OCI-LY1 (cell line): ENCODE results near the gene THBS3.
A peak's percentile ranks its signal among the peaks of the same experiment; 100 is the strongest.

ENCODE experiments used
- H2AFZ ChIP-seq: fragments of 200-600 bp; sonication (generic), shearing (Covaris generic); 2 replicates; pipeline ENCODE4 v1.6.0; 2014; ENCODE audit warnings: antibody characterized with exemption, mild to moderate bottlenecking, low read length
- H3F3A ChIP-seq: fragments of 200-600 bp; sonication (generic), shearing (Covaris generic); 2 replicates; pipeline ENCODE4 v1.6.0; 2014; ENCODE audit warnings: mild to moderate bottlenecking, antibody characterized with exemption, low read length, moderate library complexity; ENCODE audit not compliant: insufficient read depth
- H3K27ac ChIP-seq: fragments of 200-600 bp; sonication (generic); 2 replicates; pipeline ENCODE4 v1.5.1; 2014; ENCODE audit warnings: low read length, mixed run types, mild to moderate bottlenecking, low read depth; ENCODE audit not compliant: poor library complexity, severe bottlenecking
- H3K27me3 ChIP-seq: fragments of 200-600 bp; sonication (generic); 2 replicates; pipeline ENCODE4 v1.6.0; 2014; ENCODE audit warnings: antibody characterized with exemption, mild to moderate bottlenecking, low read length, moderate library complexity; ENCODE audit not compliant: insufficient read depth
- H3K36me3 ChIP-seq: fragments of 200-600 bp; sonication (generic); 2 replicates; pipeline ENCODE4 v1.6.1; 2014; ENCODE audit warnings: mild to moderate bottlenecking, antibody characterized with exemption, low read length, moderate library complexity, mixed read lengths; ENCODE audit not compliant: insufficient read depth
- H3K4me1 ChIP-seq: fragments of 200-600 bp; sonication (generic); 2 replicates; pipeline ENCODE4 v1.5.1; 2014; ENCODE audit warnings: mild to moderate bottlenecking, low read length, moderate library complexity; ENCODE audit not compliant: insufficient read depth, severe bottlenecking
- H3K4me2 ChIP-seq: fragments of 200-600 bp; sonication (generic), shearing (Covaris generic); 2 replicates; pipeline ENCODE4 v1.6.1; 2014; ENCODE audit warnings: low read length
- H3K4me3 ChIP-seq: fragments of 200-600 bp; sonication (generic); 2 replicates; pipeline ENCODE4 v1.5.1; 2014; ENCODE audit warnings: low read length, low read depth, mild to moderate bottlenecking, mixed read lengths; ENCODE audit not compliant: poor library complexity, severe bottlenecking
- H3K79me2 ChIP-seq: fragments of 200-600 bp; shearing (Covaris generic); 2 replicates; pipeline ENCODE4 v1.6.1; 2016; ENCODE audit warnings: mixed run types, low read length, mixed read lengths; ENCODE audit not compliant: insufficient read depth
- H3K9ac ChIP-seq: fragments of 200-600 bp; sonication (generic), shearing (Covaris generic); 2 replicates; pipeline ENCODE4 v1.6.1; 2014; ENCODE audit warnings: mild to moderate bottlenecking, low read length, mixed read lengths
- H3K9me2 ChIP-seq: fragments of 200-600 bp; sonication (generic), shearing (Covaris generic); 2 replicates; pipeline ENCODE4 v1.6.1; 2014; ENCODE audit warnings: low read depth, mild to moderate bottlenecking, low read length, mixed read lengths
- H3K9me3 ChIP-seq: fragments of 200-600 bp; shearing (Covaris generic); 2 replicates; pipeline ENCODE4 v1.6.1; 2014; ENCODE audit warnings: low read length, mixed read lengths
- H4K20me1 ChIP-seq: fragments of 200-600 bp; sonication (generic), shearing (Covaris generic); 2 replicates; pipeline ENCODE4 v1.6.0; 2016; ENCODE audit warnings: mild to moderate bottlenecking, low read length; ENCODE audit not compliant: insufficient read depth
- CTCF ChIP-seq: fragments of 200-600 bp; sonication (generic), shearing (Covaris generic); IDR thresholded peaks from 2 replicates; pipeline ENCODE4 v1.5.1; 2017; ENCODE audit warnings: mild to moderate bottlenecking, antibody characterized with exemption, low read length, moderate library complexity, mixed read lengths
- EZH2 ChIP-seq: fragments of 200-600 bp; sonication (generic), shearing (Covaris generic); IDR thresholded peaks from 2 replicates; pipeline ENCODE4 v1.8.0; 2017; ENCODE audit warnings: borderline replicate concordance, mixed run types, mild to moderate bottlenecking, antibody characterized with exemption, low read length, moderate library complexity, mixed read lengths

The THBS3 gene

GRCh38 chr1:155206891-155207805, 549 bp downstream of the THBS3 start:
- H3K4me3 ChIP-seq, result no peak overlapping the region
- H3K9me2 ChIP-seq, result no peaks in the 10 kb centered on the region
- H3K9me3 ChIP-seq, result no peaks in the 10 kb centered on the region
- H3F3A ChIP-seq, result peaks cover 4% of the 10 kb centered on the region; the same call in 1 of the 2 replicates
- no peaks in the 10 kb centered on the region for H3K27me3 ChIP-seq
- H3K4me1 ChIP-seq, result peaks cover 31% of the 10 kb centered on the region
- H2AFZ ChIP-seq, result no peak overlapping the region
- H4K20me1 ChIP-seq, result no peaks in the 10 kb centered on the region
- peak overlapping the region; percentile 27; the same call in 1 of the 2 replicates for H3K9ac ChIP-seq
- H3K79me2 ChIP-seq, result no peaks in the 10 kb centered on the region
- H3K4me2 ChIP-seq, result peak overlapping the region; percentile 95; the same call in 1 of the 2 replicates
- no peaks in the 10 kb centered on the region for H3K36me3 ChIP-seq
- TF ChIP-seq CTCF (peak; percentile 86), EZH2 (no peak)
- H3K27ac ChIP-seq, result peak overlapping the region; percentile 24

- H3K4me2 ChIP-seq, result no peak overlapping the region
- H3K27ac ChIP-seq, result no peak overlapping the region
Measured at GRCh38 chr1:155205969-155206593, 1.6 kb downstream of the THBS3 start.

GRCh38 chr1:155205035-155205434, 2.7 kb downstream of the THBS3 start:
- H2AFZ ChIP-seq, result no peak overlapping the region
- H4K20me1 ChIP-seq, result no peaks in the 10 kb centered on the region
- H3K27me3 ChIP-seq, result no peaks in the 10 kb centered on the region; the same call in 1 of the 2 replicates
- H3K79me2 ChIP-seq, result no peaks in the 10 kb centered on the region
- H3K4me1 ChIP-seq, result peaks cover 24% of the 10 kb centered on the region
- no peaks in the 10 kb centered on the region for H3K9me2 ChIP-seq
- TF ChIP-seq CTCF, result no peak
- no peak for TF ChIP-seq EZH2
- H3F3A ChIP-seq, result no peaks in the 10 kb centered on the region
- H3K4me2 ChIP-seq, result no peak overlapping the region
- no peak overlapping the region for H3K4me3 ChIP-seq
- H3K9ac ChIP-seq, result no peak overlapping the region
- no peaks in the 10 kb centered on the region for H3K9me3 ChIP-seq
- no peaks in the 10 kb centered on the region for H3K36me3 ChIP-seq
- no peak overlapping the region for H3K27ac ChIP-seq

More at GRCh38 chr1:155205969-155206593, 1.6 kb downstream of the THBS3 start:
- Histone ChIP-seq H3K9ac (no peak overlapping the region), H4K20me1 (no peaks in the 10 kb centered on the region), H2AFZ (no peak overlapping the region), H3F3A (peaks cover 4% of the 10 kb centered on the region; the same call in 1 of the 2 replicates), H3K27me3 (no peaks in the 10 kb centered on the region; the same call in 1 of the 2 replicates), H3K4me1 (peaks cover 31% of the 10 kb centered on the region), H3K4me3 (no peak overlapping the region), H3K9me3 (no peaks in the 10 kb centered on the region), H3K9me2 (no peaks in the 10 kb centered on the region), H3K79me2 (no peaks in the 10 kb centered on the region), H3K36me3 (no peaks in the 10 kb centered on the region)
- TF ChIP-seq CTCF, result no peak
- TF ChIP-seq EZH2, result no peak
